Chondrocyte (in vitro differentiated cells): ENCODE results near the gene TRIM2. TPM values are rescaled to one million over a fixed set of nuclear protein-coding genes. Genes with fewer than 3 reads are reported as not detected.

ENCODE experiments used
- DNase-seq: peaks from one replicate; pipeline ENCODE4 v3.0.0; 2021; ENCODE audit warnings: mixed read lengths, low spot score
- H3K27ac Mint-ChIP-seq: one replicate; pipeline ENCODE4 v1.8.0; 2021; ENCODE audit warnings: mild to moderate bottlenecking, moderate library complexity, mixed read lengths; ENCODE audit not compliant: unreplicated experiment
- H3K27me3 Mint-ChIP-seq: 2 replicates; pipeline ENCODE4 v1.8.0; 2021; ENCODE audit warnings: low read depth, mixed read lengths
- H3K36me3 Mint-ChIP-seq: 2 replicates; pipeline ENCODE4 v1.8.0; 2021; ENCODE audit warnings: low read depth, mixed read lengths
- H3K4me1 Mint-ChIP-seq: 2 replicates; pipeline ENCODE4 v1.8.0; 2021; ENCODE audit warnings: low read depth, mild to moderate bottlenecking, mixed read lengths
- H3K4me3 Mint-ChIP-seq: one replicate; pipeline ENCODE4 v1.8.0; 2021; ENCODE audit warnings: mild to moderate bottlenecking, moderate library complexity, mixed read lengths; ENCODE audit not compliant: unreplicated experiment
- H3K9me3 Mint-ChIP-seq: 2 replicates; pipeline ENCODE4 v1.8.0; 2021; ENCODE audit warnings: low read depth, mixed read lengths
- total RNA-seq: library from RNA; stranded (reverse); gene quantifications from 3 replicates; pipeline ENCODE4 v1.2.1, GENCODE V29; 2021
- TF ChIP-seq, protein P1 (sequence below): fragments of 200-600 bp; sonication (generic); IDR thresholded peaks from 2 replicates; pipeline ENCODE4 v1.5.0; 2021; ENCODE audit warnings: antibody characterized with exemption, mild to moderate bottlenecking, moderate library complexity

TRIM2 gene
- total RNA-seq, 1 donor from 2014 or later, result 18.2 TPM

DNA sequence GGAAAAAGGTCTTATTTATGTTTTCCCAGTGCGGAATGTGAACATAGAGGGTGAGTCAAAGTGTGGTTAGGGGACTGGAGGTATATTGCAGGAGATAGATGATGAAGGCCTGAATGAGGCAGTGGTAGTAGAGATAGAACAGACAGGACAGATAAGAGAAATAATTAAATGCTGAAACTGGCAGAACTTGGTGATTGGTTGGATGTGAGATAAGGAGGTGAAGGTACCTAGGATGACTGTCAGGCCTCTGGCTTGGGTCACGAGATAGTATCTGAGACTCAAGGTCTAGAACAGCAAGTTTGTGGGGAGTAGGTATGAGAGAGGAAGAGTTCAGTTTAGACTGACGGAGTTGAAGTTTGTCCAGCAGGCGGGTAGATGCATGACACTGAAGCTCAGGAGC, 143.8 kb downstream of the TRIM2 start:
- no peaks in the 10 kb centered on the region for H3K9me3 Mint-ChIP-seq
- TF ChIP-seq, protein P1, sequence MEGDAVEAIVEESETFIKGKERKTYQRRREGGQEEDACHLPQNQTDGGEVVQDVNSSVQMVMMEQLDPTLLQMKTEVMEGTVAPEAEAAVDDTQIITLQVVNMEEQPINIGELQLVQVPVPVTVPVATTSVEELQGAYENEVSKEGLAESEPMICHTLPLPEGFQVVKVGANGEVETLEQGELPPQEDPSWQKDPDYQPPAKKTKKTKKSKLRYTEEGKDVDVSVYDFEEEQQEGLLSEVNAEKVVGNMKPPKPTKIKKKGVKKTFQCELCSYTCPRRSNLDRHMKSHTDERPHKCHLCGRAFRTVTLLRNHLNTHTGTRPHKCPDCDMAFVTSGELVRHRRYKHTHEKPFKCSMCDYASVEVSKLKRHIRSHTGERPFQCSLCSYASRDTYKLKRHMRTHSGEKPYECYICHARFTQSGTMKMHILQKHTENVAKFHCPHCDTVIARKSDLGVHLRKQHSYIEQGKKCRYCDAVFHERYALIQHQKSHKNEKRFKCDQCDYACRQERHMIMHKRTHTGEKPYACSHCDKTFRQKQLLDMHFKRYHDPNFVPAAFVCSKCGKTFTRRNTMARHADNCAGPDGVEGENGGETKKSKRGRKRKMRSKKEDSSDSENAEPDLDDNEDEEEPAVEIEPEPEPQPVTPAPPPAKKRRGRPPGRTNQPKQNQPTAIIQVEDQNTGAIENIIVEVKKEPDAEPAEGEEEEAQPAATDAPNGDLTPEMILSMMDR, result no peak
- no peak overlapping the region for H3K27ac Mint-ChIP-seq
- H3K36me3 Mint-ChIP-seq, result no peaks in the 10 kb centered on the region
- DNase-seq, result no peak
- H3K4me3 Mint-ChIP-seq, result no peak overlapping the region
- H3K27me3 Mint-ChIP-seq, result no peaks in the 10 kb centered on the region
- peaks cover 13% of the 10 kb centered on the region for H3K4me1 Mint-ChIP-seq

DNA sequence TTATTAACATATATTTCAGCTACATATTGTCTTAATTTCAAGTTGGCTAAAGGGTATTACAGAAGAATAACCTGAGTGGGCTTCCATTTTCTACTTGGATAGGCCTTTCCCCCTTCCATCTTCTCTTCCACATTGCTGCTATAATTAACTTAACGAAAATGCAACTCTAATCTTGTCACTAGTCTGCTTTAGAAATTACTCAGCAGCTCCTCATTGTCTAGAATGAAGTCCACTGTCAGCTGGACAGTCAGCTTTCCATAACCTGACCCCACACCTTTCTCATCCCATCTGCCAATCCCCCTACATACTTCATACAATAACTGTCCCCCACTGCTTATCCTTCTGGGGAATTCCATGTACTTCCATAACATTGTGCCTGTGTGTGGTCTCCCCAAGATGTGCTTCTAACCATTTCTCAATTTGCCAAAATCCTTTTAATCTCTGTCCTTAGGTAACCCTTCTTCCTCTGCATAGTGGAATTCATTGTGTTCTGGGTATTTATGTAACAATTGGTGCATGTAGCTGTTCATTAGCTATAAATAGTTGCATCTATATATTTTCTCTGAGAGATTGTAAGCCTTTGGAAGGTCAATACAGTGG, 145.1 kb downstream of the TRIM2 start:
- H3K4me3 Mint-ChIP-seq, result no peak overlapping the region

GRCh38 chr4:153362184-153362583, 157.9 kb downstream of the TRIM2 start:
- Mint-ChIP-seq H3K9me3 (peaks cover 8% of the 10 kb centered on the region), H3K27me3 (no peaks in the 10 kb centered on the region), H3K4me3 (no peak overlapping the region), H3K4me1 (no peaks in the 10 kb centered on the region), H3K27ac (no peak overlapping the region), H3K36me3 (no peaks in the 10 kb centered on the region)
- TF ChIP-seq, protein P1, result no peak
- no peak for DNase-seq

More for the DNA sequence above, 145.1 kb downstream of the TRIM2 start:
- H3K9me3 Mint-ChIP-seq, result no peaks in the 10 kb centered on the region
- no peaks in the 10 kb centered on the region for H3K36me3 Mint-ChIP-seq
- DNase-seq, result no peak
- H3K4me1 Mint-ChIP-seq, result peaks cover 9% of the 10 kb centered on the region
- no peaks in the 10 kb centered on the region for H3K27me3 Mint-ChIP-seq
- no peak overlapping the region for H3K27ac Mint-ChIP-seq
- TF ChIP-seq, protein P1, result no peak

DNA sequence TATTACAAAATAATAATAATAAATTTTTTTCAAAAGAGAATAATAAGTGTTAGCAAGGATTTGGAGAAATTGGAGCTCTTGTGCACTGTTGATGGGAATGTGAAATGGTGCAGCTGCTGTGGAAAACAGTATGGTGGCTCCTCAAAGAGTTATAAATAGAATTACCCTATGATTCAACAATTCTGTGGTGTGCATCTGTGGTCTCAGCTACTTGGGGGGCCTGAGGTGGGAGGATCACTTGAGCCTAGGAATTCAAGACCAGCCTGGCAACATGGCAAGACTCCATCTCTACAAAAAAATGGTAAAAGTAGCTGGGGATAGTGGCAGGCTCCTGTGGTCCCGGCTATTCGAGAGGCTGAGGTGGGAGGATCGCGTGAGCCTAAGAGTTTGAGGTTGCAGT, 159.8 kb downstream of the TRIM2 start:
- no peak for DNase-seq
- TF ChIP-seq, protein P1, result no peak
- no peaks in the 10 kb centered on the region for H3K4me1 Mint-ChIP-seq

DNA sequence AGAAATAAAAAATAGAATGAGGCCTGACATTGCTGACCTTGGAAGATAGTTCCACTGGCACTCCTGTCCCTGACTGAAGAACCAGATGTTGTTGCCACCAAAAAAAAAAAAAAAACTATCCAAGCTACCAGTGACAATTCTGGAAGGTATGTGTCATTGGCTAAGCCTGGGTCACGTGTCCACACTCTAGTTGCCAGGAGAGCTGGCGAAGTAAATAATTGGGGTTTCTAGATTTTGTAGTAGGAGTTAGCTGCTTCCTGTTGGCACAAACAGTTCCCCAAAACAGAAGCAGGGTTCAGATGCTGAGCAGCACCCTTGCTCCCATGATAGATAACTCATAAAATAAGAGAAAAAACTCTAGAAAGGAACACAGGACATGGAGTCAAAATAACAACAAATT, 160.8 kb downstream of the TRIM2 start:
- no peak for DNase-seq
- Mint-ChIP-seq H3K4me3 (no peak overlapping the region), H3K36me3 (no peaks in the 10 kb centered on the region), H3K27me3 (no peaks in the 10 kb centered on the region), H3K27ac (no peak overlapping the region), H3K9me3 (peaks cover 8% of the 10 kb centered on the region), H3K4me1 (no peaks in the 10 kb centered on the region)
- TF ChIP-seq, protein P1, result no peak

More for the DNA sequence above, 159.8 kb downstream of the TRIM2 start:
- Mint-ChIP-seq H3K4me3 (no peak overlapping the region), H3K36me3 (no peaks in the 10 kb centered on the region), H3K9me3 (peaks cover 8% of the 10 kb centered on the region), H3K27ac (no peak overlapping the region), H3K27me3 (no peaks in the 10 kb centered on the region)
